Fibroblast of lung (primary cell): ENCODE results near the gene CAMTA1. TPM values are rescaled to one million over a fixed set of nuclear protein-coding genes. Genes with fewer than 3 reads are reported as not detected.

Source experiments
- DNase-seq, 2 donors: peaks; one replicate each; pipeline versions ENCODE4 v3.0.0 to v3.0.0-alpha.2; 2010; ENCODE audit warnings: low read depth in 2 of 2
- H2AFZ ChIP-seq: 2 replicates; pipeline ENCODE4 v1.5.1; 2012; ENCODE audit warnings: low read length, control low read depth, inconsistent platforms
- H3K27ac ChIP-seq: 2 replicates; pipeline ENCODE4 v1.5.1; 2011; ENCODE audit warnings: low read length, control low read depth; ENCODE audit not compliant: insufficient read depth
- H3K27me3 ChIP-seq: 2 replicates; pipeline ENCODE4 v1.5.1; 2011; ENCODE audit warnings: mild to moderate bottlenecking, low read length; ENCODE audit not compliant: control insufficient read depth, insufficient read depth
- H3K36me3 ChIP-seq: 2 replicates; pipeline ENCODE4 v1.5.1; 2011; ENCODE audit warnings: low read length; ENCODE audit not compliant: control insufficient read depth, insufficient read depth
- H3K4me1 ChIP-seq: 2 replicates; pipeline ENCODE4 v1.5.1; 2011; ENCODE audit warnings: low read length; ENCODE audit not compliant: control insufficient read depth, insufficient read depth; ENCODE audit errors: extremely low read depth
- H3K4me2 ChIP-seq: 2 replicates; pipeline ENCODE4 v1.5.1; 2011; ENCODE audit warnings: low read length, control low read depth; ENCODE audit not compliant: insufficient read depth; ENCODE audit errors: extremely low read depth
- H3K4me3 ChIP-seq, 4 experiments: fragments of 200-600 bp in 1 of 4; sonication (generic) in 1 of 4; replicated peaks in 1 of 4; 2 replicates each; pipeline ENCODE4 v1.5.1; 2011 to 2016; ENCODE audit warnings: low read length in 4 of 4, low read depth in 3 of 4, mild to moderate bottlenecking in 3 of 4, control low read depth in 2 of 4, inconsistent platforms in 1 of 4, mixed read lengths in 1 of 4; ENCODE audit not compliant: insufficient read depth in 1 of 4; ENCODE audit errors: control extremely low read depth in 1 of 4
- H3K79me2 ChIP-seq: 2 replicates; pipeline ENCODE4 v1.5.1; 2012; ENCODE audit warnings: mild to moderate bottlenecking, low read length, inconsistent platforms; ENCODE audit not compliant: control insufficient read depth, insufficient read depth
- H3K9ac ChIP-seq: 2 replicates; pipeline ENCODE4 v1.5.1; 2011; ENCODE audit warnings: mild to moderate bottlenecking, low read length, control low read depth; ENCODE audit not compliant: insufficient read depth
- H3K9me3 ChIP-seq: 2 replicates; pipeline ENCODE4 v1.5.1; 2012; ENCODE audit warnings: low read depth, low read length; ENCODE audit not compliant: control insufficient read depth, insufficient read depth
- H4K20me1 ChIP-seq: 2 replicates; pipeline ENCODE4 v1.5.1; 2011; ENCODE audit warnings: low read length; ENCODE audit not compliant: control insufficient read depth, insufficient read depth; ENCODE audit errors: extremely low read depth
- CTCF ChIP-seq, 2 donors: IDR thresholded peaks in 1 of 2; conservative IDR thresholded peaks in 1 of 2; 1 replicate in 1 of 2; 2 replicates in 1 of 2; pipeline ENCODE4 v1.5.1; 2011 to 2012; ENCODE audit warnings: low read length in 2 of 2, control low read depth in 1 of 2, inconsistent platforms in 1 of 2, low read depth in 1 of 2, mild to moderate bottlenecking in 1 of 2
- EZH2 ChIP-seq: IDR thresholded peaks from 2 replicates; pipeline ENCODE4 v1.5.1; 2012; ENCODE audit warnings: low read length, control low read depth, mild to moderate bottlenecking; ENCODE audit errors: missing control alignments
- polyA plus RNA-seq, 2 donors: library from polyadenylated mRNA; depleted of rRNA in 1 of 2; stranded (reverse) in 1 of 2; unstranded in 1 of 2; fragments of >200 nt; gene quantifications; 2 replicates each; pipeline ENCODE4 v1.2.1, GENCODE V29; 2011 to 2012; ENCODE audit warnings: missing spikeins in 1 of 2
- total RNA-seq: library from RNA; depleted of rRNA; stranded (reverse); fragments of >200 nt; gene quantifications from 2 replicates; pipeline ENCODE4 v1.2.1, GENCODE V29; 2014

Gene CAMTA1
- total and polyA plus RNA-seq, 2 donors (not counting 1 experiment from before 2014, with no cell fraction given): 47.6 to 86.0 TPM

- Histone ChIP-seq H3K4me2 (no peak overlapping the region), H3K79me2 (no peaks in the 10 kb centered on the region)
- DNase-seq: no peak
These were observed 211.1 kb downstream of the CAMTA1 start for GRCh38 chr1:6996371-6996770.

GRCh38 chr1:6996866-6997265 lies 211.6 kb downstream of the CAMTA1 start:
- H3K4me3 ChIP-seq: no peak overlapping the region
- no peaks in the 10 kb centered on the region for H4K20me1 ChIP-seq
- H3K27ac ChIP-seq: no peak overlapping the region
- H3K4me2 ChIP-seq: no peak overlapping the region
- H3K27me3 ChIP-seq: no peaks in the 10 kb centered on the region
- H3K4me1 ChIP-seq: no peaks in the 10 kb centered on the region
- no peak overlapping the region for H3K9ac ChIP-seq
- no peaks in the 10 kb centered on the region for H3K9me3 ChIP-seq
- H2AFZ ChIP-seq: no peak overlapping the region
- no peak for TF ChIP-seq EZH2
- TF ChIP-seq CTCF (conservative IDR thresholded peaks at IDR 0.05 in 1 of 2, IDR thresholded peaks at IDR 0.05 in 1 of 2; ENCODE audit: low read depth in 1 of 2, low read length in 2 of 2): no peak
- no peaks in the 10 kb centered on the region for H3K36me3 ChIP-seq
- no peak for DNase-seq
- no peaks in the 10 kb centered on the region for H3K79me2 ChIP-seq

More at GRCh38 chr1:6996371-6996770, 211.1 kb downstream of the CAMTA1 start:
- no peaks in the 10 kb centered on the region for H4K20me1 ChIP-seq
- no peak overlapping the region for H3K4me3 ChIP-seq
- TF ChIP-seq CTCF (conservative IDR thresholded peaks at IDR 0.05 in 1 of 2, IDR thresholded peaks at IDR 0.05 in 1 of 2; ENCODE audit: low read depth in 1 of 2, low read length in 2 of 2) (no peak), EZH2 (no peak)
- no peak overlapping the region for H3K27ac ChIP-seq
- no peaks in the 10 kb centered on the region for H3K4me1 ChIP-seq
- H3K9ac ChIP-seq: no peak overlapping the region
- H2AFZ ChIP-seq: no peak overlapping the region
- no peaks in the 10 kb centered on the region for H3K36me3 ChIP-seq
- H3K9me3 ChIP-seq: no peaks in the 10 kb centered on the region
- no peaks in the 10 kb centered on the region for H3K27me3 ChIP-seq

GRCh38 chr1:6998267-6998666 lies 213.0 kb downstream of the CAMTA1 start:
- Histone ChIP-seq H3K27me3 (no peaks in the 10 kb centered on the region), H3K27ac (no peak overlapping the region), H3K9me3 (no peaks in the 10 kb centered on the region), H3K79me2 (no peaks in the 10 kb centered on the region), H3K9ac (no peak overlapping the region), H2AFZ (no peak overlapping the region), H3K4me1 (no peaks in the 10 kb centered on the region), H4K20me1 (no peaks in the 10 kb centered on the region), H3K4me2 (no peak overlapping the region), H3K4me3 (no peak overlapping the region), H3K36me3 (no peaks in the 10 kb centered on the region)
- no peak for DNase-seq
- TF ChIP-seq EZH2 (no peak), CTCF (conservative IDR thresholded peaks at IDR 0.05 in 1 of 2, IDR thresholded peaks at IDR 0.05 in 1 of 2; ENCODE audit: low read depth in 1 of 2, low read length in 2 of 2) (no peak)
